ENCODE measurements around the gene NME3. TPM values are rescaled to one million over a fixed set of nuclear protein-coding genes. Genes with fewer than 3 reads are reported as not detected.

The NME3 gene
- total RNA-seq, 1 donor from 2014 or later: 57.7 TPM

- DNase-seq (ENCODE audit: low spot score in 2 of 2, unreplicated experiment in 2 of 2): no peak
- H3K4me1 Mint-ChIP-seq: no peaks in the 10 kb centered on the region
- no peaks in the 10 kb centered on the region for H3K27me3 Mint-ChIP-seq (ENCODE audit: low read depth)
- no peak for TF ChIP-seq CTCF (IDR thresholded peaks at IDR 0.05; ENCODE audit: unreplicated experiment)
- H3K27ac Mint-ChIP-seq: no peak overlapping the region
- peaks cover 10% of the 10 kb centered on the region for H3K36me3 Mint-ChIP-seq
- H3K4me3 Mint-ChIP-seq: no peak overlapping the region
- H3K9me3 Mint-ChIP-seq: no peaks in the 10 kb centered on the region
These were observed 40.3 kb downstream of the NME3 start for GRCh38 chr16:1731073-1731472.

- H3K27me3 Mint-ChIP-seq (ENCODE audit: low read depth): no peaks in the 10 kb centered on the region
- H3K27ac Mint-ChIP-seq: no peak overlapping the region
- peaks cover 10% of the 10 kb centered on the region for H3K36me3 Mint-ChIP-seq
- no peaks in the 10 kb centered on the region for H3K4me1 Mint-ChIP-seq
- no peak overlapping the region for H3K4me3 Mint-ChIP-seq
- TF ChIP-seq CTCF (IDR thresholded peaks at IDR 0.05; ENCODE audit: unreplicated experiment): no peak
- no peak for DNase-seq (ENCODE audit: low spot score in 2 of 2, unreplicated experiment in 2 of 2)
- no peaks in the 10 kb centered on the region for H3K9me3 Mint-ChIP-seq
These were observed 41.9 kb downstream of the NME3 start for GRCh38 chr16:1729445-1729844.

- no peak for TF ChIP-seq CTCF (IDR thresholded peaks at IDR 0.05; ENCODE audit: unreplicated experiment)
- Mint-ChIP-seq H3K27me3 (ENCODE audit: low read depth) (no peaks in the 10 kb centered on the region), H3K4me1 (no peaks in the 10 kb centered on the region), H3K4me3 (no peak overlapping the region), H3K27ac (no peak overlapping the region), H3K9me3 (no peaks in the 10 kb centered on the region), H3K36me3 (peaks cover 10% of the 10 kb centered on the region)
- DNase-seq (ENCODE audit: low spot score in 2 of 2, unreplicated experiment in 2 of 2): no peak
These were observed 42.3 kb downstream of the NME3 start for GRCh38 chr16:1729026-1729425.

GRCh38 chr16:1727651-1728624 lies 43.4 kb downstream of the NME3 start:
- H3K27me3 Mint-ChIP-seq (ENCODE audit: low read depth): no peaks in the 10 kb centered on the region
- H3K4me3 Mint-ChIP-seq: no peak overlapping the region
- TF ChIP-seq CTCF (IDR thresholded peaks at IDR 0.05; ENCODE audit: unreplicated experiment): no peak
- H3K36me3 Mint-ChIP-seq: peaks cover 10% of the 10 kb centered on the region
- no peak overlapping the region for H3K27ac Mint-ChIP-seq
- peaks cover 3% of the 10 kb centered on the region for H3K4me1 Mint-ChIP-seq
- no peak for DNase-seq (ENCODE audit: low spot score in 2 of 2, unreplicated experiment in 2 of 2)
- no peaks in the 10 kb centered on the region for H3K9me3 Mint-ChIP-seq

- H3K36me3 Mint-ChIP-seq: peaks cover 12% of the 10 kb centered on the region
- no peak overlapping the region for H3K27ac Mint-ChIP-seq
- no peak for TF ChIP-seq CTCF (IDR thresholded peaks at IDR 0.05; ENCODE audit: unreplicated experiment)
- DNase-seq (ENCODE audit: low spot score in 2 of 2, unreplicated experiment in 2 of 2): no peak
- H3K4me3 Mint-ChIP-seq: no peak overlapping the region
- H3K27me3 Mint-ChIP-seq (ENCODE audit: low read depth): no peaks in the 10 kb centered on the region
- no peaks in the 10 kb centered on the region for H3K9me3 Mint-ChIP-seq
- peaks cover 3% of the 10 kb centered on the region for H3K4me1 Mint-ChIP-seq
These were observed 44.5 kb downstream of the NME3 start for GRCh38 chr16:1726661-1727502.

Measured in mesothelial cell of epicardium (in vitro differentiated cells).